ENCODE data around the gene DHRS3.

DNA sequence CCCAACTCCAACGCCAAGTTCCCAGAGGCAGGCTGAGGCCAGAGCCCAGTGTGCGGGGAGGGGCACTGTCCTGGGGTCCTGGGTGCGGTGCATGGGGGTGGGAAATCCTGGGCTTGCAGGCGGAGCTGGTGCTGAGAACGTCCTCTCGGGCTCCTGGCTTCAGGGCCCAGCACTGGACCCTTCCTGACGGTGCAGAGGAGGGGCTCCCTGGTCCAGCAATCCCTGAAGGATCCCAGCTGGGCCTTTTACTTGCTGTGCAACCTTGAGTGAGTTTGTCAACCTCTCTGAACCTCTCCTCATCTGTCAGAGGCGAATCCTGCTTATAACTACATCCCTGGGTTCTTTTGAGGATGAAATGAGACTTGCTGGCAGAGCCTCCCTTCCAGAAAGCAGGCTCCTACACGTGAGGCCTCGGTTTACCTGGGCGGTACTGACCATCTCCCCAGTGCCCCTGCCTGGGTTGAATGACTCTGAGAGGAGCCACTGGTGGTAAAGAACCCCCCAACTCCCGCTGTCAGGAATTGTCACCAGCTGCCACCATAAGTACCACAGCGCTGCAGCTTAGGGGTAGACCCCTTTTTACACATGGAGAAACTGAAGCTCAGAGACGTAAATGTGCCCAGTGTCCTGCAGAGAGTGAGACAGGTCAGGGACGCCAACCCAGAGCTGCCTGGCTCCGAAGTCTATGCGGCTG, 77.3 kb downstream of the DHRS3 start:
- TF ChIP-seq, protein P1, sequence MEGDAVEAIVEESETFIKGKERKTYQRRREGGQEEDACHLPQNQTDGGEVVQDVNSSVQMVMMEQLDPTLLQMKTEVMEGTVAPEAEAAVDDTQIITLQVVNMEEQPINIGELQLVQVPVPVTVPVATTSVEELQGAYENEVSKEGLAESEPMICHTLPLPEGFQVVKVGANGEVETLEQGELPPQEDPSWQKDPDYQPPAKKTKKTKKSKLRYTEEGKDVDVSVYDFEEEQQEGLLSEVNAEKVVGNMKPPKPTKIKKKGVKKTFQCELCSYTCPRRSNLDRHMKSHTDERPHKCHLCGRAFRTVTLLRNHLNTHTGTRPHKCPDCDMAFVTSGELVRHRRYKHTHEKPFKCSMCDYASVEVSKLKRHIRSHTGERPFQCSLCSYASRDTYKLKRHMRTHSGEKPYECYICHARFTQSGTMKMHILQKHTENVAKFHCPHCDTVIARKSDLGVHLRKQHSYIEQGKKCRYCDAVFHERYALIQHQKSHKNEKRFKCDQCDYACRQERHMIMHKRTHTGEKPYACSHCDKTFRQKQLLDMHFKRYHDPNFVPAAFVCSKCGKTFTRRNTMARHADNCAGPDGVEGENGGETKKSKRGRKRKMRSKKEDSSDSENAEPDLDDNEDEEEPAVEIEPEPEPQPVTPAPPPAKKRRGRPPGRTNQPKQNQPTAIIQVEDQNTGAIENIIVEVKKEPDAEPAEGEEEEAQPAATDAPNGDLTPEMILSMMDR (conservative IDR thresholded peaks at IDR 0.05 in 1 of 2, IDR thresholded peaks at IDR 0.05 in 1 of 2; ENCODE audit: extremely low read depth in 1 of 2, insufficient read depth in 1 of 2, low read depth in 1 of 2, low read length in 2 of 2) = no peak
- no peak for TF ChIP-seq EZH2 (IDR thresholded peaks at IDR 0.05; ENCODE audit: borderline replicate concordance, low read length)
